HepG2 (cell line): ENCODE data around the gene RASGRP4. TPM values are rescaled to one million over a fixed set of nuclear protein-coding genes. Genes with fewer than 3 reads are reported as not detected.

Source experiments
- ARID3A ChIP-seq: IDR thresholded peaks from 2 replicates; pipeline ENCODE4 v1.6.1; 2012; ENCODE audit warnings: low read depth, low read length, improper control_type of control experiment
- ASH2L ChIP-seq: fragments of 300-600, 200-600 bp; sonication (generic); IDR thresholded peaks from 2 replicates; pipeline ENCODE4 v1.7.0; 2017; ENCODE audit warnings: low read depth, mild to moderate bottlenecking, moderate library complexity, mixed read lengths, low read length; ENCODE audit not compliant: insufficient read length
- DNMT3B ChIP-seq: conservative IDR thresholded peaks from 2 replicates; pipeline ENCODE4 v1.6.1; 2016; ENCODE audit warnings: missing biosample characterization, control low read depth
- EP300 ChIP-seq, 3 experiments: sonication (generic) in 1 of 3; formaldehyde crosslinking in 1 of 3; IDR thresholded peaks; 2 replicates each; pipeline versions ENCODE4 v1.5.1 to v1.6.1; 2011 to 2020; ENCODE audit warnings: low read depth in 2 of 3, low read length in 2 of 3, borderline replicate concordance in 1 of 3, improper control_type of control experiment in 1 of 3, mild to moderate bottlenecking in 1 of 3, missing genetic modification reagents in 1 of 3, moderate library complexity in 1 of 3
- FOXO1 ChIP-seq: sonication (generic); formaldehyde crosslinking; IDR thresholded peaks from 2 replicates; pipeline ENCODE4 v1.4.0; 2020; ENCODE audit warnings: missing genetic modification reagents
- HIC2 ChIP-seq: sonication (generic); formaldehyde crosslinking; IDR thresholded peaks from 2 replicates; pipeline ENCODE4 v1.9.0; 2022; ENCODE audit warnings: low read depth, missing genetic modification reagents
- HNRNPUL1 ChIP-seq: fragments of 200-400 bp; formaldehyde crosslinking; IDR thresholded peaks from 2 replicates; pipeline ENCODE4 v1.6.1; 2017; ENCODE audit warnings: low read depth, mild to moderate bottlenecking, low read length, moderate library complexity
- KDM5B ChIP-seq: sonication (generic); formaldehyde crosslinking; IDR thresholded peaks from 2 replicates; pipeline ENCODE4 v1.4.0; 2020; ENCODE audit warnings: missing genetic modification reagents, mild to moderate bottlenecking, borderline replicate concordance
- KLF12 ChIP-seq: sonication (generic); formaldehyde crosslinking; IDR thresholded peaks from 2 replicates; pipeline ENCODE4 v1.4.0; 2020; ENCODE audit warnings: missing genetic modification reagents, borderline replicate concordance
- MIER2 ChIP-seq: IDR thresholded peaks from 2 replicates; pipeline ENCODE4 v1.6.1; 2016; ENCODE audit warnings: missing biosample characterization, missing genetic modification reagents
- PHF8 ChIP-seq: sonication (generic); formaldehyde crosslinking; IDR thresholded peaks from 2 replicates; pipeline ENCODE4 v1.5.0; 2020; ENCODE audit warnings: missing genetic modification reagents
- ZBTB2 ChIP-seq: sonication (generic); formaldehyde crosslinking; IDR thresholded peaks from 2 replicates; pipeline ENCODE4 v1.8.0; 2022; ENCODE audit warnings: low read depth, missing genetic modification reagents
- ZBTB3 ChIP-seq: sonication (generic); formaldehyde crosslinking; IDR thresholded peaks from 2 replicates; pipeline ENCODE4 v1.4.0; 2020; ENCODE audit warnings: low read depth, mild to moderate bottlenecking, moderate library complexity, missing genetic modification reagents, borderline replicate concordance
- ZBTB39 ChIP-seq: sonication (generic); formaldehyde crosslinking; IDR thresholded peaks from 2 replicates; pipeline ENCODE4 v1.5.0; 2020; ENCODE audit warnings: missing genetic modification reagents
- ZFP82 ChIP-seq: sonication (generic); formaldehyde crosslinking; IDR thresholded peaks from 2 replicates; pipeline ENCODE4 v1.5.1; 2020; ENCODE audit warnings: mild to moderate bottlenecking, missing genetic modification reagents, borderline replicate concordance
- ZFX ChIP-seq: sonication (generic); formaldehyde crosslinking; IDR thresholded peaks from 2 replicates; pipeline ENCODE4 v1.4.0; 2020; ENCODE audit warnings: mild to moderate bottlenecking, low read depth, missing genetic modification reagents, moderate library complexity
- ZNF44 ChIP-seq: sonication (generic); formaldehyde crosslinking; IDR thresholded peaks from 2 replicates; pipeline ENCODE4 v1.5.1; 2020; ENCODE audit warnings: mild to moderate bottlenecking, missing genetic modification reagents
- ZNF672 ChIP-seq: sonication (generic); formaldehyde crosslinking; IDR thresholded peaks from 2 replicates; pipeline ENCODE4 v1.8.1; 2022; ENCODE audit warnings: missing genetic modification reagents
- ZNF740 ChIP-seq: sonication (generic); formaldehyde crosslinking; IDR thresholded peaks from 2 replicates; pipeline ENCODE4 v1.4.0; 2020; ENCODE audit warnings: missing genetic modification reagents
- ZSCAN25 ChIP-seq: sonication (generic); formaldehyde crosslinking; IDR thresholded peaks from 2 replicates; pipeline ENCODE4 v1.8.0; 2022; ENCODE audit warnings: mild to moderate bottlenecking, missing genetic modification reagents
- ZSCAN31 ChIP-seq: sonication (generic); formaldehyde crosslinking; IDR thresholded peaks from 2 replicates; pipeline ENCODE4 v1.5.0; 2020; ENCODE audit warnings: low read depth, mild to moderate bottlenecking, missing genetic modification reagents
- polyA plus RNA-seq, 8 experiments: library from polyadenylated mRNA; depleted of rRNA in 3 of 8; stranded (reverse) in 7 of 8; unstranded in 1 of 8; fragments of >200 nt; fragmentation: Illumina TruSeq in 4 of 8; extraction: Trizol in 4 of 8; gene quantifications; 2 replicates each; pipeline versions ENCODE4 v1.2.1 to v1.2.3, GENCODE V29; 2011 to 2016; ENCODE audit warnings: low read depth in 4 of 8, missing spikeins in 1 of 8, mixed read lengths in 1 of 8; ENCODE audit not compliant: insufficient read depth in 1 of 8
- total RNA-seq, 5 experiments: library from RNA; depleted of rRNA; stranded (reverse); fragments of >200 nt; fragmentation: Illumina TruSeq; extraction: Trizol; gene quantifications; 2 replicates each; pipeline ENCODE4 v1.2.3, GENCODE V29; 2016; ENCODE audit warnings: low read depth in 1 of 5

The RASGRP4 gene
- total and polyA plus RNA-seq, 2 of the 13 experiments (the other 11 are each of a cell fraction or from before 2014, with no cell fraction given), result not detected

GRCh38 chr19:38402967-38403674 is 22.9 kb downstream of the RASGRP4 start, which contains the start of gene FAM98C (continued):
- 0 out of 2 replicates have a peak, but pooled peaks have one; percentile 49 for TF ChIP-seq MIER2 (CRISPR knock-in tag)
- TF ChIP-seq ZFX (CRISPR knock-in tag), result peak; percentile 57
- TF ChIP-seq ZBTB3, result 0 out of 2 replicates have a peak, but pooled peaks have one; percentile 45
- TF ChIP-seq ARID3A, result no peak
- no peak for TF ChIP-seq ZNF672 (CRISPR knock-in tag)
- peak; percentile 77 for TF ChIP-seq PHF8 (CRISPR knock-in tag)
- 0 out of 2 replicates have a peak, but pooled peaks have one; percentile 13 for TF ChIP-seq ZBTB2 (CRISPR knock-in tag)
- peak; percentile 1; the same call in 1 of the 2 replicates for TF ChIP-seq KLF12
- TF ChIP-seq HIC2 (CRISPR knock-in tag), result peak; percentile 40; the same call in 1 of the 2 replicates
- peak; percentile 58; the same call in 1 of the 2 replicates for TF ChIP-seq FOXO1 (CRISPR knock-in tag)
- TF ChIP-seq DNMT3B (CRISPR knock-in tag), result no peak
- TF ChIP-seq KDM5B (CRISPR knock-in tag), result peak; percentile 90
- TF ChIP-seq ZNF740 (CRISPR knock-in tag), result 0 out of 2 replicates have a peak, but pooled peaks have one; percentile 32
- TF ChIP-seq EP300 (IDR thresholded peaks at IDR 0.05; ENCODE audit: low read depth in 2 of 2, low read length in 2 of 2), result no peak
- TF ChIP-seq EP300 (CRISPR knock-in tag; IDR thresholded peaks at IDR 0.05; ENCODE audit: borderline replicate concordance), result peak; percentile 19; the same call in 1 of the 2 replicates
- TF ChIP-seq ZFP82, result no peak
- no peak for TF ChIP-seq HNRNPUL1
- peak; percentile 90 for TF ChIP-seq ZBTB39 (CRISPR knock-in tag)
- TF ChIP-seq ZNF44 (CRISPR knock-in tag), result no peak
- no peak for TF ChIP-seq ZSCAN25 (CRISPR knock-in tag)
- TF ChIP-seq ZSCAN31, result peak; percentile 80
- peak; percentile 28 for TF ChIP-seq ASH2L
